Subcutaneous adipose tissue (tissue), 4 donors: Measurements from ENCODE around the gene ZBTB16. TPM values are rescaled to one million over a fixed set of nuclear protein-coding genes. Genes with fewer than 3 reads are reported as not detected.

Experiments used
- CTCF ChIP-seq: fragments of 450-650 bp; IDR thresholded peaks from one replicate; pipeline ENCODE4 v1.5.1; 2016; ENCODE audit warnings: low read depth, mild to moderate bottlenecking, control low read depth, antibody characterized with exemption, moderate library complexity
- total RNA-seq, 4 donors: library from RNA; depleted of rRNA; stranded (reverse); fragments of >200 nt; gene quantifications; one replicate each; pipeline ENCODE4 v1.1.0, GENCODE V29; 2016

The ZBTB16 gene
- total RNA-seq, 4 donors from 2014 or later, result 167 to 446 (median 261) TPM

GRCh38 chr11:114019574-114019973 lies 39.9 kb upstream of the ZBTB16 start:
- TF ChIP-seq CTCF, result no peak

DNA sequence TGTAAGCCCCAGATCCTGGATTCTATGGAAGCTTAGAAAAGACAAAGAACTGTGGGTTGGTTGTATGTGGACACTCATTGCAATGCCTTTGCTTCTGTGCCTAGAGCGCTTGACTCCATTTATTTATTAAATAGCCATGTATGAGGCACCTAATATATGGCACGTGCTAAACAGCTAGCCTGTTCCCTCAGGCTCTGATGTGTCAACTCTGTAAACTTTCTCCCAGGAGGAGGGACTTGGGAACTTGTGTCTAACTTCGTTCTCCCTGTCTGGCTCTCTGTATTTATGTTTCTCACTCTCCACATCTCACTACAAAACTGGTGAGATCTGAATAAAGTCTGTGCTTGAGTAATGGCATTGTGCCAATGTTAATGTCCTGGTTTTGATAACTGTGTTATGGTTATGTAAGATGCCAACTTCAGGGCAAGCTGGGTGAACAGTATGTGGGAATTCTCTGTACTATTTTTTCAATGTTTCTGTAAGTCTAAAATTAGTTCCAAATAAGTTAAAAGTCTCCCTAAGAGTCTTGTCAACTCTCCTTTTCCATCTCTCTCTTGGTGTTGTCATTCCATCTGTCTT lies 34.1 kb upstream of the ZBTB16 start:
- no peak for TF ChIP-seq CTCF

- no peak for TF ChIP-seq CTCF
These were observed 33.2 kb upstream of the ZBTB16 start for GRCh38 chr11:114026355-114026754.

DNA sequence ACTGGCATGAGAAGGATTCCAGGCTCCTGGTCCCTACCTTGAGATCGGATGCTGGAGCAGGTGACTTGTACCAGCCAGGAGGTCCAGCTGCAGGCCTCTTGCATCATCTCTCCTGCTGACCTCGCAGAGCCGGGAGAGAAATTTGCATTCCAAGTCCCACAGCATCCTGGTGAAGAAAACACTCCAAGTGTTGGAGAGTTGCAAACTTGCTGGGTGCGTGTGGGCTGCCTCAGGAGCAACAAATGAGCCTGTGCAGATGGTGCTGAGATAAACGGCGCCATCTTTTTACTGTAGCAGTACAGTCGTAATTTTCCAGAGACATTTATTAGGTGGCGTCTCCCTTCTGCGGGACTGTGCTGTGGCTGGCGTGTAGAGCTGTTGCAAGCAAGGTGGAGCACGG lies 32.1 kb upstream of the ZBTB16 start:
- no peak for TF ChIP-seq CTCF

DNA sequence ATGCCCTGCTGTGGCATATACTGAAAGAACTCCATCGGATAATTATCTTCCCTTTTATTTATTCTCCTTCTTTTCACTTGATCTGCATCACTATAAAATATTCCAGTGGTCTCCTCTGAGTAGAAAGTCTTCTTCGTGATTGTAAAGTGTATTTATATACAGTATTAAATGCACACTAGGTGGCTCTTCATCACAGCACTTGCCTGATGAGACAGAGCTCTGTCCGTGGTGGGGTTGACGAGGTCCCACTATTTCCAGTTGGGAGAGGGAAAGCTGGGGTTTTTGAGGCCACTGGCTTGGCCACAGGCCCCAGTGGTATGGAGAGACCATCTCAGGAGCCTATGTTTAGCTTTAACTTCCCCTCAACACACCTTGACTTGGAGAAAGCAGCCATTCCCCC lies 31.6 kb upstream of the ZBTB16 start:
- TF ChIP-seq CTCF, result no peak

DNA sequence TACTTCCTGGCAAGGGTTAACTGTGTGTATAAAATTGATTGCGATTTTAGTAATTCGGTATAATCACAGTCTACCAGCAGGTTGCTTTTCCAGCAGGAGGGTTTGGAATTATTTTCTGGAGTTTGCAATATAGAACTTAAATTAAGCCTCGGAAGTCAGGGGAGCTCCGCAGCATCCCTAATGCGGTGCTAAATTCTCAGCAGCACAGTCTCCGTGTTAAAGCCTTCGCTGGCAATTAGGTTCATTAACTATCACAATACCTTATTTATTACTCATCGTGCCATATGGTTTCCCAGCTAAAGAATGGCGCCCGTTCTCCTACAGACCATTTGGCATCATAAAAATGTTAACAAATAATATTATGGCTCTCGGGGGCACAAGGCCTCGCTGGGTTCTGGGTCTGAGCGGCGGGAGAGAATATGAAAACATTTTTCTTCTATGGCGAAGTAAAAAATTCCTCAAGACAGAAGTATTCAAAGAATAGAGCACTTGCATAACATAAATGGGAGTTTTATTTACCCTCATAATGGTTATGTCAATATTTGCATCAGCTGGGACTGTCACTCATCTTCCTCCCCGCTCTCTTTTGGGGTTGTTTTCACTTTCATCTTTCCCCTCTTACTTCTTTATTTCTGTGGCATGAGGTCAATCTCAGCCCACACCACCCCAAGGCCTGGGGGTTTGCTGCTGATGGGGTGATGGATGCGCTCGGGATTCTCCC lies 28.1 kb upstream of the ZBTB16 start:
- no peak for TF ChIP-seq CTCF

- TF ChIP-seq CTCF, result no peak
These were observed 27.6 kb upstream of the ZBTB16 start for GRCh38 chr11:114031967-114032320.
